ENCODE results near the gene DNM2.

DNM2 gene

DNA sequence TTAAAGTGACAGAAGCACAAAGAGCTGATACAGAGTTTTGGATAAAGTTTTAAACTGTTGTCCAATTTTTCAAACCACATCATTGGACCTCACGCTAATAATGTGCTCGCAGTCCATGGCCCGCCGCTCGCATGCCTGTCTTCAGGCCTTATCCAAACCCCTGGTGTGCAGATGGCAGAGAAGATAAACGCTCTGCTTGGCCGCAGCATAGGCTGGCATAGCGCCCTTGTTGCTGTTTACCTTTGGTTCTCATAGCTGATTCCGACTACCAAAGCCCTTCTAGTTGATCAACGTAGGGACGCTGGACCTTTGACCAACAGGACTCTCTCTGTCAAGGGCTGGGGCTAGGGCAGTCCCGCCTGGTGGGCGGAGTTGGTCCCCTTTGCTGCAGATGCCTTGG, 40.1 kb upstream of the DNM2 start:
- Histone ChIP-seq H3K9ac (no peak overlapping the region), H3K4me3 (IDR thresholded peaks at IDR 0.05; ENCODE audit: insufficient read depth, low read depth, low read length) (no peak overlapping the region), H3K27me3 (ENCODE audit: insufficient read depth, low read depth) (no peaks in the 10 kb centered on the region), H3K4me2 (no peak overlapping the region), H3K36me3 (ENCODE audit: insufficient read depth) (peaks cover 20% of the 10 kb centered on the region; the same call in 1 of the 2 replicates), H3K79me2 (ENCODE audit: insufficient read depth, low read depth) (peaks cover 46% of the 10 kb centered on the region; the same call in 1 of the 2 replicates), H3K27ac (no peak overlapping the region), H4K20me1 (ENCODE audit: insufficient read depth) (peaks cover 22% of the 10 kb centered on the region; the same call in 1 of the 2 replicates), H3K4me1 (ENCODE audit: low read depth, poor library complexity, severe bottlenecking) (no peaks in the 10 kb centered on the region), H2AFZ (ENCODE audit: low read depth) (no peak overlapping the region)
- TF ChIP-seq, protein P1, sequence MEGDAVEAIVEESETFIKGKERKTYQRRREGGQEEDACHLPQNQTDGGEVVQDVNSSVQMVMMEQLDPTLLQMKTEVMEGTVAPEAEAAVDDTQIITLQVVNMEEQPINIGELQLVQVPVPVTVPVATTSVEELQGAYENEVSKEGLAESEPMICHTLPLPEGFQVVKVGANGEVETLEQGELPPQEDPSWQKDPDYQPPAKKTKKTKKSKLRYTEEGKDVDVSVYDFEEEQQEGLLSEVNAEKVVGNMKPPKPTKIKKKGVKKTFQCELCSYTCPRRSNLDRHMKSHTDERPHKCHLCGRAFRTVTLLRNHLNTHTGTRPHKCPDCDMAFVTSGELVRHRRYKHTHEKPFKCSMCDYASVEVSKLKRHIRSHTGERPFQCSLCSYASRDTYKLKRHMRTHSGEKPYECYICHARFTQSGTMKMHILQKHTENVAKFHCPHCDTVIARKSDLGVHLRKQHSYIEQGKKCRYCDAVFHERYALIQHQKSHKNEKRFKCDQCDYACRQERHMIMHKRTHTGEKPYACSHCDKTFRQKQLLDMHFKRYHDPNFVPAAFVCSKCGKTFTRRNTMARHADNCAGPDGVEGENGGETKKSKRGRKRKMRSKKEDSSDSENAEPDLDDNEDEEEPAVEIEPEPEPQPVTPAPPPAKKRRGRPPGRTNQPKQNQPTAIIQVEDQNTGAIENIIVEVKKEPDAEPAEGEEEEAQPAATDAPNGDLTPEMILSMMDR (conservative IDR thresholded peaks at IDR 0.05; ENCODE audit: low read depth, low read length): no peak

DNA sequence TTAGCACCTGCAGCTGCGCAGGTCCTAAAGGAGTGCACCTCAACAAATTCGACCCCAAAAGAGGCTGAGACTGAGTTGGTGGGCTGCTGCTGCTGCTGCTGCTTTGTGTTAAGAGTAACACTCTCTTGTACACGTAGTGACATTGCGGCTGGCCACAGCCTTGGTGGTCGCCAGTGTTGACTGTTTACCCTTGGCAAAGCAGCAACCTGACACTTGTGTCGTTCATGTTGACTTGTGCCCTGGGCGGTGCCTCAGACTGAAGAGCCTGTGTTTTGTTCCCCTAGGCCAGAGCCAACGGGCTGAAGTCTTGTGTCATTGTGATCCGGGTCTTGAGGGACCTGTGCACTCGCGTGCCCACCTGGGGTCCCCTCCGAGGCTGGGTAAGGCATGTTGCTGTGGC, 39.1 kb upstream of the DNM2 start:
- Histone ChIP-seq H3K4me1 (ENCODE audit: low read depth, poor library complexity, severe bottlenecking) (no peaks in the 10 kb centered on the region), H3K36me3 (ENCODE audit: insufficient read depth) (peaks cover 20% of the 10 kb centered on the region; the same call in 1 of the 2 replicates), H3K4me2 (no peak overlapping the region), H3K9ac (no peak overlapping the region), H2AFZ (ENCODE audit: low read depth) (no peak overlapping the region), H3K27me3 (ENCODE audit: insufficient read depth, low read depth) (no peaks in the 10 kb centered on the region), H3K27ac (no peak overlapping the region), H4K20me1 (ENCODE audit: insufficient read depth) (peaks cover 16% of the 10 kb centered on the region; the same call in 1 of the 2 replicates), H3K79me2 (ENCODE audit: insufficient read depth, low read depth) (peaks cover 36% of the 10 kb centered on the region; the same call in 1 of the 2 replicates), H3K4me3 (IDR thresholded peaks at IDR 0.05; ENCODE audit: insufficient read depth, low read depth, low read length) (no peak overlapping the region)
- TF ChIP-seq, protein P1 (conservative IDR thresholded peaks at IDR 0.05; ENCODE audit: low read depth, low read length): no peak

DNA sequence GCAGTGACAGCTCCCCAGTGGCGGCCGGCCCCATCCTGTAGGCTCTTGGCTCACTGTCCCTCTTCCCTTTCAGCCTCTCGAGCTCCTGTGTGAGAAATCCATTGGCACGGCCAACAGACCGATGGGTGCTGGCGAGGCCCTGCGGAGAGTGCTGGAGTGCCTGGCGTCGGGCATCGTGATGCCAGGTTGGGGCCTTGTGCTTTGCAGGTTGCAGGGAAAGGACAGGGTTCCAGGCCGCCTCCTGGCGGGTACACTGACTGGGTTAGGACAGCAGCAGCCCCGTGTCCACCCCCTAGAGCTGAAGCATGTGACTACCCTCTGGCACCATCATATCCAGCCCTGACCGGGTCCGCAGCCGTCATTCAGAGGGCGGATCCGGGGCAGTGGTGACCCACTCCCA, 38.1 kb upstream of the DNM2 start:
- Histone ChIP-seq H3K27ac (no peak overlapping the region), H3K9ac (no peak overlapping the region), H3K36me3 (ENCODE audit: insufficient read depth) (peaks cover 22% of the 10 kb centered on the region; the same call in 1 of the 2 replicates), H3K79me2 (ENCODE audit: insufficient read depth, low read depth) (peaks cover 27% of the 10 kb centered on the region; the same call in 1 of the 2 replicates), H4K20me1 (ENCODE audit: insufficient read depth) (0 out of 2 replicates have a peak, but pooled peaks cover 16% of the 10 kb centered on the region), H3K4me1 (ENCODE audit: low read depth, poor library complexity, severe bottlenecking) (no peaks in the 10 kb centered on the region), H2AFZ (ENCODE audit: low read depth) (no peak overlapping the region), H3K27me3 (ENCODE audit: insufficient read depth, low read depth) (no peaks in the 10 kb centered on the region), H3K4me3 (IDR thresholded peaks at IDR 0.05; ENCODE audit: insufficient read depth, low read depth, low read length) (no peak overlapping the region), H3K4me2 (no peak overlapping the region)
- TF ChIP-seq, protein P1 (conservative IDR thresholded peaks at IDR 0.05; ENCODE audit: low read depth, low read length): no peak

DNA sequence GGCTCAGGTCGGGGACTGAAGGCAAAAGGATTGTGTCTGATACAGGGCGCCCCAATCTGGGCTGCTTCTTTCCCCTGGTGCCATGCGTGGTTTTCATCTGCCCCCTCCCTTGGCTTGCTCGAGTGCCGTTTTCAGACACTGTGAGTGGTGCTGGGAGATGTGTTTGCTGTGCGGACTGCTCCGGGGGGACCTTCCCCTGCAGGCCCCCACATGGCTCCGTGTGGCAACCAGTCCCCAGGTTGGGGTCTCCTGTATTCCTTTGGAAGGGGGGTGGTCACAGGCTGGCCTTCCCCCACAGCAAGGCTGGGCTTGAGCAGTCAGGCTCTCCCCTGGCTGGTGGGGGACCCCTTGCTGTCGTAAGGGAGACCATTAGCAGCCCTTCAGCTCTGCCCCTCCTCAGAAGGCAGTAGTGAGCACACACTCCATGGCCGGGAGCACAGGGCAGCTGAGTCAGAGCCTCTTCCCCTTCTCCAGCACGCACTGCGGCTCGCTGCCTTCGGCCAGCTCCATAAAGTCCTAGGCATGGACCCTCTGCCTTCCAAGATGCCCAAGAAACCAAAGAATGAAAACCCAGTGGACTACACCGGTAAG, 37.2 kb upstream of the DNM2 start:
- TF ChIP-seq, protein P1 (conservative IDR thresholded peaks at IDR 0.05; ENCODE audit: low read depth, low read length): no peak
- Histone ChIP-seq H3K79me2 (ENCODE audit: insufficient read depth, low read depth) (peaks cover 18% of the 10 kb centered on the region; the same call in 1 of the 2 replicates), H3K4me2 (no peak overlapping the region), H4K20me1 (ENCODE audit: insufficient read depth) (0 out of 2 replicates have a peak, but pooled peaks cover 12% of the 10 kb centered on the region), H3K36me3 (ENCODE audit: insufficient read depth) (peaks cover 25% of the 10 kb centered on the region; the same call in 1 of the 2 replicates), H2AFZ (ENCODE audit: low read depth) (no peak overlapping the region), H3K27me3 (ENCODE audit: insufficient read depth, low read depth) (no peaks in the 10 kb centered on the region), H3K9ac (no peak overlapping the region), H3K4me3 (IDR thresholded peaks at IDR 0.05; ENCODE audit: insufficient read depth, low read depth, low read length) (no peak overlapping the region), H3K4me1 (ENCODE audit: low read depth, poor library complexity, severe bottlenecking) (no peaks in the 10 kb centered on the region), H3K27ac (no peak overlapping the region)
